Right ventricle myocardium superior (tissue), 1 donor: ENCODE measurements around the gene OR8U1. TPM values are rescaled to one million over a fixed set of nuclear protein-coding genes. Genes with fewer than 3 reads are reported as not detected.
"Not testable (repeated sequence)": the region's sequence is repeated elsewhere in the genome, so short reads cannot be mapped to it uniquely, and the experiment has no call there.

Experiments
- ATAC-seq: fragments of 200-7000 bp; cut with Tn5 transposase; one replicate; pipeline ENCODE4 v1.9.1; 2020; ENCODE audit warnings: mild to moderate bottlenecking; ENCODE audit not compliant: poor library complexity
- DNase-seq: peaks from one replicate; pipeline ENCODE4 v3.0.0-alpha.2; 2020
- intact Hi-C: fragments of 100-400 bp; cut with DNase I; formaldehyde crosslinking; loops from one replicate; pipeline ENCODE4 v1.11.2; 2022
- long read RNA-seq: library from polyadenylated mRNA; unstranded; transcript quantifications from one replicate; pipeline ENCODE4 v2.0.0, GENCODE V29; 2021
- total RNA-seq: library from RNA; stranded (reverse); fragmentation: NEBNext Ultra II Directional; extraction: Animal tissue kit (Norgen Biotek cat#: 25700); gene quantifications from one replicate; pipeline ENCODE4 v1.2.1, GENCODE V29; 2021
- donor health status: DM: no; HTN: yes; CAD: no; lungs with severe emphysema.

Gene OR8U1
- total RNA-seq: not detected
- long read RNA-seq: 0 reads

GRCh38 chr11:56375324-56375723 is at the start of gene OR8U1:
Gene OR8U1 (plus strand): TSS chr11:56375624. CDS start chr11:56375624, 0 bp downstream.
- no peak for ATAC-seq
- intact Hi-C loops: no loop called here
- DNase-seq: no peak

GRCh38 chr11:56331861-56332491 is 43.4 kb upstream of the OR8U1 start:
- ATAC-seq (no peak), DNase-seq (no peak)
- intact Hi-C loops: no loop called here

GRCh38 chr11:56333156-56333555 is 42.3 kb upstream of the OR8U1 start:
- intact Hi-C loops: no loop called here
- DNase-seq (no peak), ATAC-seq (no peak)

- DNase-seq: no peak
- intact Hi-C loops: no loop called here
- no peak for ATAC-seq
Observed at GRCh38 chr11:56340289-56340688, 35.1 kb upstream of the OR8U1 start.

GRCh38 chr11:56345739-56346138 is 29.7 kb upstream of the OR8U1 start, which contains the start of gene OR8K1:
Gene OR8K1 (plus strand): TSS chr11:56346039. CDS start chr11:56346039, 0 bp downstream.
- intact Hi-C loops: no loop called here
- no peak for DNase-seq
- ATAC-seq: no peak

- no peak for ATAC-seq
- intact Hi-C loops: no loop called here
- DNase-seq: no peak
Observed at GRCh38 chr11:56353991-56354390, 21.4 kb upstream of the OR8U1 start, which contains the start of gene OR8J1. Gene OR8J1 (plus strand): TSS chr11:56354291. CDS start chr11:56360247, 5,956 bp downstream.

- DNase-seq (no peak), ATAC-seq (no peak)
- intact Hi-C loops: no loop called here
Observed at GRCh38 chr11:56380120-56380519, 4.7 kb downstream of the OR8U1 start.

- ATAC-seq (no peak), DNase-seq (no peak)
- intact Hi-C loops: no loop called here
Observed at GRCh38 chr11:56394381-56394780, 19.0 kb downstream of the OR8U1 start.

GRCh38 chr11:56396047-56396446 is 20.6 kb downstream of the OR8U1 start:
- intact Hi-C loops: no loop called here

GRCh38 chr11:56401858-56402461 is 26.5 kb downstream of the OR8U1 start:
- peak; percentile 11 for DNase-seq
- intact Hi-C loops, ATAC-seq: not testable (repeated sequence)

More at GRCh38 chr11:56396047-56396446, 20.6 kb downstream of the OR8U1 start:
- DNase-seq (no peak), ATAC-seq (no peak)

- no peak for ATAC-seq
- no peak for DNase-seq
- intact Hi-C loops: no loop called here
Observed at GRCh38 chr11:56404393-56404792, 29.0 kb downstream of the OR8U1 start.

- no peak for ATAC-seq
- DNase-seq: no peak
- intact Hi-C loops: no loop called here
Observed at GRCh38 chr11:56410801-56411200, 35.4 kb downstream of the OR8U1 start.

- no peak for DNase-seq
- ATAC-seq: no peak
- intact Hi-C loops: no loop called here
Observed at GRCh38 chr11:56412396-56412795, 37.0 kb downstream of the OR8U1 start, which contains the start of gene OR5AL1. Gene OR5AL1 (plus strand): TSS chr11:56412696.

Other genes starting within 250 kb of the OR8U1 start
- not detected for gene OR8J3, start 235.4 kb upstream of the OR8U1 start, total RNA-seq
- gene OR8K5, start 215.3 kb upstream of the OR8U1 start, total RNA-seq: not detected
- gene OR5J2, start 199.0 kb upstream of the OR8U1 start, total RNA-seq: not detected
- gene OR5T2, start 141.4 kb upstream of the OR8U1 start, total RNA-seq: not detected
- gene OR5T3, start 123.4 kb upstream of the OR8U1 start, total RNA-seq: not detected
- not detected for gene OR5T1, start 101.5 kb upstream of the OR8U1 start, total RNA-seq
- not detected for gene OR8H1, start 83.4 kb upstream of the OR8U1 start, total RNA-seq
- gene OR8K3, start 60.5 kb upstream of the OR8U1 start, total RNA-seq: not detected
- not detected for gene OR8K1, start 29.6 kb upstream of the OR8U1 start, total RNA-seq
- not detected for gene OR8J1, start 21.3 kb upstream of the OR8U1 start, total RNA-seq
- not detected for gene OR5AL1, start 37.1 kb downstream of the OR8U1 start, total RNA-seq
- not detected for gene OR5M3, start 97.7 kb downstream of the OR8U1 start, total RNA-seq
- not detected for gene OR5M8, start 115.7 kb downstream of the OR8U1 start, total RNA-seq
- not detected for gene OR5M11, start 167.6 kb downstream of the OR8U1 start, total RNA-seq
- not detected for gene OR5M10, start 202.1 kb downstream of the OR8U1 start, total RNA-seq
- gene OR5M1, start 239.2 kb downstream of the OR8U1 start, total RNA-seq: not detected